Renal cortical epithelial cell (primary cell): ENCODE data around the gene ADD1. TPM values are rescaled to one million over a fixed set of nuclear protein-coding genes. Genes with fewer than 3 reads are reported as not detected.

ENCODE experiments used
- DNase-seq: peaks from one replicate; pipeline ENCODE4 v3.0.0-alpha.2; 2011; ENCODE audit warnings: low read depth
- total RNA-seq: library from RNA; depleted of rRNA; stranded (reverse); fragments of >200 nt; gene quantifications from 2 replicates; pipeline ENCODE4 v1.2.3, GENCODE V29; 2014

ADD1 gene
- total RNA-seq, 1 donor from 2014 or later: 207 TPM

- no peak for DNase-seq
Observed at GRCh38 chr4:2805712-2806389, 37.8 kb upstream of the ADD1 start.

GRCh38 chr4:2806390-2807355 is 37.0 kb upstream of the ADD1 start:
- DNase-seq: no peak

GRCh38 chr4:2807571-2807970 is 36.1 kb upstream of the ADD1 start:
- DNase-seq: no peak

- DNase-seq: no peak
Observed at GRCh38 chr4:2808001-2808400, 35.6 kb upstream of the ADD1 start.

GRCh38 chr4:2809610-2810180 is 33.9 kb upstream of the ADD1 start:
- DNase-seq: no peak

GRCh38 chr4:2810388-2810787 is 33.3 kb upstream of the ADD1 start:
- DNase-seq: no peak

- DNase-seq: peak; percentile 70
Observed at GRCh38 chr4:2811830-2812611, 31.6 kb upstream of the ADD1 start.

GRCh38 chr4:2812612-2813354 is 30.9 kb upstream of the ADD1 start:
- DNase-seq: no peak

- DNase-seq: no peak
Observed at GRCh38 chr4:2813446-2814405, 29.9 kb upstream of the ADD1 start.

GRCh38 chr4:2814627-2815270 is 28.9 kb upstream of the ADD1 start:
- DNase-seq: no peak

GRCh38 chr4:2816401-2816954 is 27.2 kb upstream of the ADD1 start:
- DNase-seq: no peak

GRCh38 chr4:2817137-2817536 is 26.5 kb upstream of the ADD1 start:
- DNase-seq: no peak

- DNase-seq: no peak
Observed at GRCh38 chr4:2817701-2818350, 25.8 kb upstream of the ADD1 start.

- no peak for DNase-seq
Observed at GRCh38 chr4:2818351-2818939, 25.2 kb upstream of the ADD1 start.

- DNase-seq: no peak
Observed at GRCh38 chr4:2819244-2820215, 24.1 kb upstream of the ADD1 start.

- DNase-seq: no peak
Observed at GRCh38 chr4:2820216-2820982, 23.2 kb upstream of the ADD1 start.
